Measurements from ENCODE around the gene NSRP1. TPM values are rescaled to one million over a fixed set of nuclear protein-coding genes. Genes with fewer than 3 reads are reported as not detected.

NSRP1 gene
- total and polyA plus RNA-seq, 2 of the 13 experiments (the other 11 are each of a cell fraction or from before 2014, with no cell fraction given): 7.0 to 14.3 TPM

DNA sequence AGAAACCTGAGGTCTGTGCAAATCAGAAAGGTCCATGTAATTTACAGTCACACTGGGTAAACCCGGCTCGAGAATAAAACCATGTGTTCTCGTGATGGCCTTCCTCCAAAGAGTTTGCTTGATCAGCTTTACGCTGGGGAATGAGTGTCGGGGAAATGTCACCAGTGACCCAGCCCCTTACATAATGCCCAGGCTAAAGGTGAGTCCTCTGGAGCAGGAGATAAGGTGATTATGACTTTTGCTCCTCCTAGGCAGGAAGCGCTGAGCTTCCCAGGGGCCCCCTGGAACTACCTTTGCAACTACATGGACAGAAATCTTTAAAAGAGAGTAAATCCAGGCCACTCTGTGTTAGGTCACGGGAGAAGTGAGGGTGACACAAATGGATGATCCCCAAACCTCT, 103.2 kb downstream of the NSRP1 start (continued):
- no peak for TF ChIP-seq ZHX1 (CRISPR knock-in tag; IDR thresholded peaks at IDR 0.05; ENCODE audit: low read depth)
- no peak for TF ChIP-seq ZNF710 (CRISPR knock-in tag; IDR thresholded peaks at IDR 0.05; ENCODE audit: borderline replicate concordance)
- no peak for TF ChIP-seq MED13 (CRISPR knock-in tag; IDR thresholded peaks at IDR 0.05)
- no peak for TF ChIP-seq ZNF724P (CRISPR knock-in tag; IDR thresholded peaks at IDR 0.05; ENCODE audit: borderline replicate concordance)
- TF ChIP-seq, protein P1, sequence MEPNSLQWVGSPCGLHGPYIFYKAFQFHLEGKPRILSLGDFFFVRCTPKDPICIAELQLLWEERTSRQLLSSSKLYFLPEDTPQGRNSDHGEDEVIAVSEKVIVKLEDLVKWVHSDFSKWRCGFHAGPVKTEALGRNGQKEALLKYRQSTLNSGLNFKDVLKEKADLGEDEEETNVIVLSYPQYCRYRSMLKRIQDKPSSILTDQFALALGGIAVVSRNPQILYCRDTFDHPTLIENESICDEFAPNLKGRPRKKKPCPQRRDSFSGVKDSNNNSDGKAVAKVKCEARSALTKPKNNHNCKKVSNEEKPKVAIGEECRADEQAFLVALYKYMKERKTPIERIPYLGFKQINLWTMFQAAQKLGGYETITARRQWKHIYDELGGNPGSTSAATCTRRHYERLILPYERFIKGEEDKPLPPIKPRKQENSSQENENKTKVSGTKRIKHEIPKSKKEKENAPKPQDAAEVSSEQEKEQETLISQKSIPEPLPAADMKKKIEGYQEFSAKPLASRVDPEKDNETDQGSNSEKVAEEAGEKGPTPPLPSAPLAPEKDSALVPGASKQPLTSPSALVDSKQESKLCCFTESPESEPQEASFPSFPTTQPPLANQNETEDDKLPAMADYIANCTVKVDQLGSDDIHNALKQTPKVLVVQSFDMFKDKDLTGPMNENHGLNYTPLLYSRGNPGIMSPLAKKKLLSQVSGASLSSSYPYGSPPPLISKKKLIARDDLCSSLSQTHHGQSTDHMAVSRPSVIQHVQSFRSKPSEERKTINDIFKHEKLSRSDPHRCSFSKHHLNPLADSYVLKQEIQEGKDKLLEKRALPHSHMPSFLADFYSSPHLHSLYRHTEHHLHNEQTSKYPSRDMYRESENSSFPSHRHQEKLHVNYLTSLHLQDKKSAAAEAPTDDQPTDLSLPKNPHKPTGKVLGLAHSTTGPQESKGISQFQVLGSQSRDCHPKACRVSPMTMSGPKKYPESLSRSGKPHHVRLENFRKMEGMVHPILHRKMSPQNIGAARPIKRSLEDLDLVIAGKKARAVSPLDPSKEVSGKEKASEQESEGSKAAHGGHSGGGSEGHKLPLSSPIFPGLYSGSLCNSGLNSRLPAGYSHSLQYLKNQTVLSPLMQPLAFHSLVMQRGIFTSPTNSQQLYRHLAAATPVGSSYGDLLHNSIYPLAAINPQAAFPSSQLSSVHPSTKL (CRISPR knock-in tag; IDR thresholded peaks at IDR 0.05): peak; percentile 58; the same call in 1 of the 2 replicates
- no peak for TF ChIP-seq ZNF879 (CRISPR knock-in tag; IDR thresholded peaks at IDR 0.05)
- TF ChIP-seq ZNF850 (CRISPR knock-in tag; conservative IDR thresholded peaks at IDR 0.05): no peak
- TF ChIP-seq FOXP4 (CRISPR knock-in tag; IDR thresholded peaks at IDR 0.05): 0 out of 2 replicates have a peak, but pooled peaks have one; percentile 35
- TF ChIP-seq, protein P2, sequence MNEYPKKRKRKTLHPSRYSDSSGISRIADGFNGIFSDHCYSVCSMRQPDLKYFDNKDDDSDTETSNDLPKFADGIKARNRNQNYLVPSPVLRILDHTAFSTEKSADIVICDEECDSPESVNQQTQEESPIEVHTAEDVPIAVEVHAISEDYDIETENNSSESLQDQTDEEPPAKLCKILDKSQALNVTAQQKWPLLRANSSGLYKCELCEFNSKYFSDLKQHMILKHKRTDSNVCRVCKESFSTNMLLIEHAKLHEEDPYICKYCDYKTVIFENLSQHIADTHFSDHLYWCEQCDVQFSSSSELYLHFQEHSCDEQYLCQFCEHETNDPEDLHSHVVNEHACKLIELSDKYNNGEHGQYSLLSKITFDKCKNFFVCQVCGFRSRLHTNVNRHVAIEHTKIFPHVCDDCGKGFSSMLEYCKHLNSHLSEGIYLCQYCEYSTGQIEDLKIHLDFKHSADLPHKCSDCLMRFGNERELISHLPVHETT (CRISPR knock-in tag; conservative IDR thresholded peaks at IDR 0.05): no peak
- TF ChIP-seq ZNF430 (CRISPR knock-in tag; IDR thresholded peaks at IDR 0.05): no peak
- no peak for TF ChIP-seq NFE2 (CRISPR knock-in tag; IDR thresholded peaks at IDR 0.05)
- no peak for TF ChIP-seq AGO1 (IDR thresholded peaks at IDR 0.05; ENCODE audit: low read depth, low read length, poor library complexity, severe bottlenecking)
- no peak for TF ChIP-seq FOXK2 (IDR thresholded peaks at IDR 0.05)
- TF ChIP-seq FIP1L1 (IDR thresholded peaks at IDR 0.05; ENCODE audit: borderline replicate concordance, insufficient read depth, low read depth, low read length): no peak
- TF ChIP-seq BORCS8-MEF2B (CRISPR knock-in tag; IDR thresholded peaks at IDR 0.05): no peak
- TF ChIP-seq AHR (CRISPR knock-in tag; IDR thresholded peaks at IDR 0.05): no peak
- TF ChIP-seq ZBTB38 (CRISPR knock-in tag; IDR thresholded peaks at IDR 0.05): peak; percentile 32; the same call in 1 of the 2 replicates
- TF ChIP-seq CAMTA2 (CRISPR knock-in tag; IDR thresholded peaks at IDR 0.05; ENCODE audit: borderline replicate concordance): no peak
- TF ChIP-seq HNF4A (CRISPR knock-in tag; IDR thresholded peaks at IDR 0.05): peak; percentile 66

Data from HepG2 (cell line).